Right atrium auricular region (tissue), 2 donors: ENCODE measurements around the gene DES. TPM values are rescaled to one million over a fixed set of nuclear protein-coding genes. Genes with fewer than 3 reads are reported as not detected.
A peak's percentile ranks its signal among the peaks of the same experiment; 100 is the strongest.

Source experiments
- DNase-seq: peaks from one replicate; pipeline ENCODE4 v3.0.0-alpha.2; 2019; ENCODE audit warnings: low spot score
- H3K27ac ChIP-seq, 2 donors: fragments of 200-600 bp; sonication (generic); 1 replicate in 1 of 2; 2 replicates in 1 of 2; pipeline ENCODE4 v1.5.1; 2016 to 2019
- H3K27me3 ChIP-seq, 2 donors: fragments of 200-600 bp; sonication (generic); one replicate each; pipeline versions ENCODE4 v1.5.1 to v1.6.0; 2017 to 2019
- H3K36me3 ChIP-seq: fragments of 200-600 bp; sonication (generic); one replicate; pipeline ENCODE4 v1.5.1; 2016
- H3K4me1 ChIP-seq, 2 donors: fragments of 200-600 bp; sonication (generic); one replicate each; pipeline versions ENCODE4 v1.5.1 to v1.6.0; 2017 to 2019
- H3K4me3 ChIP-seq, 2 donors: fragments of 200-600 bp; sonication (generic); 1 replicate in 1 of 2; 2 replicates in 1 of 2; pipeline ENCODE4 v1.5.1; 2017 to 2019; ENCODE audit warnings: mild to moderate bottlenecking in 1 of 2, moderate library complexity in 1 of 2
- H3K9me3 ChIP-seq, 2 donors: fragments of 200-600 bp; sonication (generic); one replicate each; pipeline ENCODE4 v1.5.1; 2019
- CTCF ChIP-seq, 2 donors: fragments of 200-600 bp; sonication (generic); IDR thresholded peaks; one replicate each; pipeline ENCODE4 v1.5.1; 2019; ENCODE audit warnings: antibody characterized with exemption in 2 of 2
- total RNA-seq, 2 donors: library from RNA; depleted of rRNA; stranded (reverse); fragments of >200 nt; gene quantifications; one replicate each; pipeline ENCODE4 v1.1.0, GENCODE V29; 2016

Gene DES
- total RNA-seq, 2 donors from 2014 or later, result 12,280 to 13,654 TPM

- peaks cover 0 to 58% of the 10 kb centered on the region in 2 donors for H3K4me1 ChIP-seq
- peak; percentile 78 for DNase-seq
- H3K27ac ChIP-seq, result peak overlapping the region; percentile 89 to 96
- H3K9me3 ChIP-seq, result no peaks in the 10 kb centered on the region
- TF ChIP-seq CTCF (IDR thresholded peaks at IDR 0.05), result no peak
- no peak overlapping the region for H3K4me3 ChIP-seq
- H3K27me3 ChIP-seq, result no peaks in the 10 kb centered on the region
- peaks cover 13% of the 10 kb centered on the region for H3K36me3 ChIP-seq
Observed at GRCh38 chr2:219451661-219452360, 33.6 kb downstream of the DES start.

- Histone ChIP-seq H3K4me1 (peaks cover 0 to 55% of the 10 kb centered on the region in 2 donors), H3K27me3 (no peaks in the 10 kb centered on the region), H3K36me3 (peaks cover 13% of the 10 kb centered on the region), H3K27ac (peak overlapping the region; percentile 89 to 96), H3K9me3 (no peaks in the 10 kb centered on the region), H3K4me3 (no peak overlapping the region)
- no peak for TF ChIP-seq CTCF (IDR thresholded peaks at IDR 0.05)
- peak; percentile 81 for DNase-seq
Observed at GRCh38 chr2:219452361-219453317, 34.5 kb downstream of the DES start.

- no peak overlapping the region for H3K4me3 ChIP-seq
- H3K36me3 ChIP-seq, result peaks cover 5% of the 10 kb centered on the region
- peaks cover 0 to 48% of the 10 kb centered on the region in 2 donors for H3K4me1 ChIP-seq
- DNase-seq, result peak; percentile 83
- peak overlapping the region; percentile 89 to 96 for H3K27ac ChIP-seq
- no peak for TF ChIP-seq CTCF (IDR thresholded peaks at IDR 0.05)
- no peaks in the 10 kb centered on the region for H3K27me3 ChIP-seq
- H3K9me3 ChIP-seq, result no peaks in the 10 kb centered on the region
Observed at GRCh38 chr2:219453671-219454590, 35.8 kb downstream of the DES start.

GRCh38 chr2:219455581-219455980 is 37.4 kb downstream of the DES start:
- no peak for TF ChIP-seq CTCF (IDR thresholded peaks at IDR 0.05)
- H3K4me3 ChIP-seq, result no peak overlapping the region
- no peak for DNase-seq
- peaks cover 0 to 64% of the 10 kb centered on the region in 2 donors for H3K4me1 ChIP-seq
- H3K27ac ChIP-seq, result peak overlapping the region; percentile 89 to 96
- H3K36me3 ChIP-seq, result no peaks in the 10 kb centered on the region
- no peaks in the 10 kb centered on the region for H3K9me3 ChIP-seq
- H3K27me3 ChIP-seq, result no peaks in the 10 kb centered on the region

GRCh38 chr2:219457784-219458369 is 39.7 kb downstream of the DES start:
- Histone ChIP-seq H3K9me3 (no peaks in the 10 kb centered on the region), H3K27me3 (no peaks in the 10 kb centered on the region), H3K36me3 (peaks cover 10% of the 10 kb centered on the region), H3K4me1 (peaks cover 0 to 60% of the 10 kb centered on the region in 2 donors), H3K27ac (peak overlapping the region; percentile 85 to 96), H3K4me3 (no peak overlapping the region)
- no peak for TF ChIP-seq CTCF (IDR thresholded peaks at IDR 0.05)
- no peak for DNase-seq
